G401.6 (cell line): Measurements from ENCODE around the gene AMPH.
"Not testable (repeated sequence)": the region's sequence is repeated elsewhere in the genome, so short reads cannot be mapped to it uniquely, and the experiment has no call there.

Experiments
- FAIRE-seq: peaks from 2 replicates; lab custom pipeline; 2012; peaks lifted over from hg19 to GRCh38; lab: Jason Lieb, UNC

The AMPH gene

DNA sequence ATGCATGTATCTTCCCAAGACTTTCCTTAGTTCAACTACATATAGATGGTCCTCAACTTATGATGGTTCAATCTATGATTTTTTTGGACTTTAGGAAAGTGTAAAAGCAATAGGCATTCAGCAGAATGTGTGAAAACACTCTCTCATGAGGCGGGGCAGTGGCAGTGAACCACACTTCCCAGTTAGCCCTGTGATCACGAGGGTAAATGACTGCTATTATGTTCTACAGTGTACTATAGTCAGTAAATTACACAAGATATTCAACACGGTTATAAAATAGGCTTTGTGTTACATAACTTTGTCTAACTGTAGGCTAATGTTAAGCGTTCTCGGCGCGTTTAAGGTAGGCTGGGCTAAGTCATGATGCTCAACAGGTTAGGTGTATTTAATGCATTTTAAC lies 169.3 kb downstream of the AMPH start:
- no peak for FAIRE-seq

DNA sequence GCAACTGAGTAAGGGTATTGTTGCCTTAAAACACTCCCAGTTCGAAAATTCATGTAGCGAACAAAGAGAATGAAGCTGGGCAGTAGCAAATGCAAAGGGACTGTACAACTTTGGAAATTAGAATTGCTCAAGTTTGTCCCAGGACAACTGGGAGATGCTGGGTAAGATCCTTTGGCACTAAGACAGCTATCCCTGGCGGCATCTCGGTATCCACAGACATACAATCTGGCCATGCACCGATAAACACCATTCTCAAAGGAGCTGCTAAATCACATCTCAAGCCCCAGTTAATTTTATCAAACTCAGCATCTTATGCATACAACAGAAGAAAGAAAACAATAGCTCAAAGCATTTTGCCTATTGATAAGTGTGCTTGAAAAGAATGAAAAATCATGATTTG lies 177.3 kb downstream of the AMPH start:
- FAIRE-seq = no peak

DNA sequence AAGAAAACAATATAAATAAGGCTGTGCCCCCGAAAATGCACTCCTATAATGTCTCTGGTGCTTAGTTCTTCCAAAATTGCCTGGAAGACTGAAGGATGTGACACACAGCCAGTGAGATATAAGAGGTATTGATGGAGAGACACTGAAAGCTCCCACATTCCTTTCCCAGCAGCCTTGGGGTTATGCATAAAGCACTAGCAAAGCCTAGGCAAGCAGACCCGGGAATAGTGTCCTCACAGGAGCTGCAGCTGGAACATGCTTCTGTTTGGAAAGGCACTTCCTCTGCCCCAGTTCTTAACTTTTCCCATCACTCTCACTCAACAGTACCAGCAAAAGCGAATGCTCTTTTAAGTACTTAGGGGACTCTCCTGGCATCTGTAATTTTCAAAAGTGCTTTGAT lies 178.0 kb downstream of the AMPH start:
- FAIRE-seq = no peak

DNA sequence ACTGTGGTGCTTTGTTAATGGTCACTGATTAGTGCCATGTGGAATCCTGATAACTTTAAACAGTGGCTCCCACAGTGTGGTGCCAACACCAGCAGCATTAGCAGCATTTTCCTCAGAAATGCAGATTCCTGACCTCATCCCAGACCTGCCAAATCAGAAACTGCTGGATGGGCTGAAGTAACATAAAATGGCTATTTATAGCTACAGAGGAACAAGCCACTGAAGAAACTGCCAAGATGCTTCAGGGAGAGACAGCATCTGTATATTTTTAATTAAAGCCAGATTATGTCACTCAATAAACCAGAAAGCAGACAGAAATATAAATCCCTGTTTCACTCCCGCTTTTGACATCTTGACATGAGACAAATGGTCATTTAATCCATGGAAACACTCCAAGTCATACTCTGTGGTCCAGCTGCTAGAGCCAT lies 178.5 kb downstream of the AMPH start:
- FAIRE-seq = no peak

DNA sequence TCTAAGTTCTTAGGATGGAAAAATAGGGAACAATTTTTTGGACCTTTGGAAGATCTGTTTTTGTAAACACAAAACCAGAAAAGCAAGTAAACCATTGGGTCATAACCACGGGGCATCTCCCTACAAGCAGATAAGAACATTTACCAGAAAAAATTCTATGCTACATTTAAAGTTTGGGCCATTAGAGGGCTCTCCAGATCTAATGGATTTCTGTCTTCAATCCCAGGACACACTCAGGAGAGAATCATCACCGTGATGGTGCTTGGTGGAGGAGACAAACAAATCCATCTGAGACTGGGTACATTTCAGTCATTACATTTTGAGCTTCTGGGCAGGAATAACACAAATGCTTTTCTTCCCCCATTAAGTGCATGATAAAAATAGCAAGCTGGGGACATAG lies 179.3 kb downstream of the AMPH start:
- peak; percentile 70 for FAIRE-seq

DNA sequence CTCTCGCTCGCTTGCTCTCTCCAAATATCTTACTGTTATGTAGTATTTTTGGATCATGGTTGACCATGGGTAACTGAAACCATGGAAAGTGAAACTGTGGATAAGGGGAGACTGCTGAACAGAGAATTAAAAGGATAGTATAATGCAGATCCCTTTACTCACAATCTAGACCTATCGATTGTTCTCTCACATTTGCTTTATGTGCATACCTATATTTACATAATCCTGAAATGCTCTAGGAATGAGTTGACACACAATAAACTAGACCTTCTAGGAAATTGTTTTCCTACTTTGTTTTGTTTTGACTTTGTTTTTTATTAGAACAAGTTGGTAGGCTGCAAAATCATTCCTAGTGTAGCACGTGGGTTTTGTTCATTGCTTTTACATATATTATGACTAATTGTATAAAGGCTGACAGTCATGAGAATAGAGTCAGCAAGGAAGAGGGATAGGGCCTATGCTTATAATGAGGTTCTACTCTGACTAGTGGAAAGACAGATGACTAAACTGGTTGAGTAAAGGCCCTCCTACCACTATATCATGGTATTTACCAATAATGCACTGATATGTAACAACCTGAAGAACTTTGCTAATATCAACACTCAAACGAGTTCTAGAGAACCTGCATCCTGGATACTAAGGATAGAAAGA lies 182.5 kb downstream of the AMPH start:
- FAIRE-seq = no peak

DNA sequence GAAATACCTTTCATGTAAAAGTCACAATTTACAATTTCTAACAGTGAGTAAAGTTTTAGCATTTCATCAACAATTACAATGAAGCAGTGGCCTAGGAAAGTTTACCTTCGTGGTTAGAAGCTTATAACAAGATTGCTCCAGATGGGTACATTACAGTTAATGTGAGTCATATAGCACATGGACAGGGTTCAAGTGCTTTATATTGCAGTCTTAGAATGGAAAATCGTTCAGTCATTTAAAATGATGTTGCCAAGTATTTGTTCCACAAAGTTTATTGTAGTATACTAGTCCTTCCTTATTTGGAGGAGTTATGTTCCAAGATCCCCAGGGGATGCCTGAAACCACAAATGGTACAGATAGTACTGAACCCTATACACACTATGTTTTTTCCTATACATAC lies 183.1 kb downstream of the AMPH start:
- no peak for FAIRE-seq

DNA sequence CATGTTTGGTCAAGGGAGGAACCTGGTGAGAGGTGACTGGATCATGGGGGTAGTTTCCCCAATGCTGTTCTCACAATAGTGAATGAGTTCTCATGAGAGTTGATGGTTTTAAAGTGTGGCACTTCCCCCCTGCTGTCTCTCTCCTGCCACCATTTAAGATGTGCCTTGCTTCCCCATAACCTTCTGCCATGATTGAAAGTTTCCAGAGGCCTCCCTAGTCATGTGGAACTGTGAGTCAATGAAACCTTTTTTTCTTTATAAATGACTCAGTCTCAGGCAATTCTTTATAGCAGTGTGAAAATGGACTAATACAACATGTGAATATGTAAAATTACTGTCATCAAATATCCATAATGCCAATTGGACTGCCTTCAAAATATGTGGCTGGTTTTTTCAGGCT lies 192.2 kb downstream of the AMPH start:
- FAIRE-seq = no peak

DNA sequence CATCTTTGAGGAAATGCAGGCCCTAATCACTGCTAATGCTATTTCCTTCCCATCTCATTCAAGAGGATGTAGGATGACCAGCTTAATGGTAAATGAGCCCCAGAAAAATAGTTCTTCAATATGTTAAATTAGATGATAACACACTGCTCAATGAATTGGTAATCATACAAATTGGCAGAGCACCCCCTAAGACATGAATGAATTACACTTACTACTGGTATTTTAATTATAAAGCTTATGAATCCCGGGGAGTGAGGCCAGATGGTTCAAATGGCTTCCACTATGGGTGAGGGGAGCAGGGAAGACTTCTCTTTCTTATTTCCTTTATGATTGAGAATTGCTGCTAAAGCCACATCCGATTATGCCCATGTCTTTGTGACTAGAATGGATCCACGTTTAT lies 198.5 kb downstream of the AMPH start:
- FAIRE-seq = no peak

DNA sequence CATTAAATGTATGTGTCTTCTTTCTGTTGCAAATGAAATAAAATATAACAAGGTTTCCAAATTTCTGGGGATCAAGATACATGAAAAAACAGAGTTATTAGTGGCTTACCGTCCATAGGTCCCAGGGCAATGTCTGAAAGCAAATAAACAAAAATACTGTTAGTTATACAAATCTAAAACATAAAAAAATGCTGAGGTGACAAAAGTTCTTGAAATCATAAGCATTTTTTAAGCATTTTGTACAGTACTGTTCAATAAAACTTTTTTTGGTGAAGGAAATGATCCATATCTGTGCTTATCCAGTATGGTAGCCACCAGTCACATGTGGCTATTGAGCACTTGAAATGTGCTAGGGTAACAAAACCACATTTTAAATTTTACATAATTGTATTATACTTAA lies 199.1 kb downstream of the AMPH start:
- FAIRE-seq = no peak

DNA sequence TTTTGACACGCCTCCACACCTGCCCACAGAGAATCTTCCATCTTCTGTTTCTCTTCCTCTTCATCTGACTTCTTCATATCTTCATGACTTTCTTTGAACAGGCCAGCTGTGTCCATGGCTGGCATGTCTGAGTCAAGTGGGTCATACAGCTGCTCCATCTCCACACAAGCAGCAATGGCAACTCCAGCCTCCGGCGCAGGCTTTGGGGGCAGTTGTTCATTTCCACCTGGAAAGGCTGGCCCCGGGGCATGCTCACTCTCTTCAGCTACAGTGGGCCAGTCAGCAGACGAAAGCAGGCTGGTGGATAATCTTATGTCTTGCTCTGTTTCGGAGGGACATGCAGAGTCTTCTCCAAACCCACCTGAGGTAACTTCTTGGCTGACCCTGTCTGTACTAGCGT lies 202.1 kb downstream of the AMPH start:
- no peak for FAIRE-seq

DNA sequence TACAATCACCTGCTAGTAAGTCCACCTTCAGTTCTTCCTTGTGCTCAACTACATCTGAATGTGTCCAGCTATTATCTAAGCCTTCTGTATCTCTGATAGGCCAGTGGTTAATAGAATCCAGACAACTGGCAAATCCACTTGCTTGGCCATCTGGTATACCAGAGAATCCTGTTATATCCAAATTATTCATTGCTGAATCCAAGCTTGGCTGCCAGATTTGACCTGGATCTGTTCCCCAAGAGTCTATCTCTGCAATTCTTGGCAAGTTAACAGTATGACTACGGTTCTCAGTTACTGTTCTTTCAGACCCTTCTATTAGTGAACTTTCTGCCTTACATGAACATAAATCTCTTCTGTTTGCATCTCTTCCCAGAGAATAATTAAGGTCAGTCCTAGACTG lies 203.1 kb downstream of the AMPH start:
- FAIRE-seq = no peak

DNA sequence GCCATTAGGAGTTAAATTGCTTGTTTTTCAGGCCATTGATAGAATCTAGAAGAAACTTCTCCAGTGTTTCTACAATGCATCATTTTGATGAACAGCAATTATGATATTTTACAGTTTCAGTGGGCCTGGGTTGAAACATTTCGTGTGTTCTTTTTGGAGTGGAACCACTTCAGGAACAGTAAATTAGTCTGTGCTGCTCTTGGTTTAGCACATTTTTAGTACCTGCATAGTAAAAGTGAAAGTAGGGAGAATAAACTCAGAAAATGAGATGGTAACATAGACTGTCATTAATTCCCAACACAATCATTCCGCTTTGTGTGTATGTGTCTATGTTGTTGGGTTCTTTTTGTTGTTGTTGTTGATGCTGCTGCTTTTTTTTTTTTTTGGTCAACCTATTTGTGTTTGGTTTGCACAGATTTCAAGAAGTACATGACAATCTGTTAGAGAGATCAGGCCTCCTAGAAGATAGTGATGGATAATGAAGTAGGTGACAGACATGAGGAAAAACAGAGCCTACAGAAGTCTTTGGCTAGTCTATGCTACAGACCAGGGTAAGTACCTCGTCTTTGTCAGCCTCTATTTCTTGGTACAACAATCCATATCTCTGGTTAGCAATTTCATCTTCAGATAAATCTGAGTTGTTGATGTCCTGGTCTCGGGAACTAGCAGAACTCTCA lies 203.8 kb downstream of the AMPH start:
- FAIRE-seq = no peak

DNA sequence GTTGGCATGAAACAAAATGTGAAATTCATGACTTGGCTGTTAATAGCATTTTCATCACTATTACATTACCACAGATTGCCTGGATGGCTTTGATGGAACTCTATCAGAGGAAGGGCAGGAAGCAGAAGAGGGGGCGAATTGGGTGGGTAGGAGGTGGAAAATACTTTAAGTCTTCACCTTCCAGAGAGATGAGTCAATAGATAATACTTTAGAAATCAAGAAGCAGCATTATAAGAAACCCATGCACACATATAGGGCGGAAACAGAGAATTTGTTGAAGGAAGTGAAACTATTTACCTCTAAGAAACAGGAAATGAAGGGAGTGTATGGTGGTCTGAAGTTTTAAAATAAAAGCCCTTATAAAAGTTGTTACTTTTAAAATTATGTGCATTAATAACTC lies 205.7 kb downstream of the AMPH start:
- FAIRE-seq = no peak

DNA sequence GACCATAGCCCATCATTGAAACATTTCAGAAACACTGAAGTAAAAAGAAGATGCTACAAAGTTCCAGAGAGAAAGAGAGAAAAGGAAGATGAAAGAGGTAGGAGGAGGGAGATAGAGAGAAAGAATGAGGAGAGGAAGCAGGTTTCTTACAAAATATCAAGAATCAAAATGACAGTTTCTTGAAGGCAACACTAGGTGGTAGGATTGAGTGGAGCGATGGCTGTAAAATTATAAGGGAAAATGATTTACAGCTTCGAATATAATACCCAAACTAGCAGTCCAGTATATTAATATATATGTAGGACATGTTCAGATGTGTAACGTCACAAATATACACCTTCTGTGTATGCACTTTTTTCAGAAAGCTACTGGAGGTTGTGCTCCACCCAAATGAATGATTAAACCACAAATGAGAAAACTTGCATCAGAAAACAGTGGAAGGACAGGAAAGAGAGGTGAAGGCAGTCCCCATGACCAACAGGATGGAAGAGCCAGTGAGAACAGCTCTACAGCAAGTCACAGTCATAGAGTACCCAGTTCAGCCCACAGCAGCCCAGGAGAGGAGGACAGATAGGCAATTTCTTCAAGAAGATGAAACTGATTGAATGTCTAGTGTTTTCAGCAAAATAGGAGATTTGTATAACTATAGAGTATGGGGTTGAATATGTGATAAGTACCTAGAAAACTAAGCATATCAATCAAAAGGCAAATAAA lies 206.3 kb downstream of the AMPH start:
- FAIRE-seq = no peak

DNA sequence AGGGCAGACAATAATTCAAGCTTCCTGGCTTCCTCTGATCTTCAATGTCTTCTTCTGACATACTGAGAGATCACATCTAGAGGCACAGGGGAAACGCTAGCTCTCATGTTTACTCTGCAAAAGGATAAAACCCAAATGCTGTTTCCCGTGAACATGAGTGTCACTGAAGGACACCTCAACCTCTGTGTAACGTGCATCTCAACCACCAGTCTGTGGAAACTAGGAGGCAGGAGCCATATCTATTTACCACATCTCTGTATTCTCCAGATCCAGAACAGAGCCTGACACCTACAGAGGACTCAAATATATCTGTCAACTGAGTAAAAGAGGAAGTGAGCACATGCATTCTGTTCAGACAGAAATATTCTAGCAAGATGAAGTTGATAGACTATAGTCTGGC lies 217.4 kb downstream of the AMPH start:
- no peak for FAIRE-seq

DNA sequence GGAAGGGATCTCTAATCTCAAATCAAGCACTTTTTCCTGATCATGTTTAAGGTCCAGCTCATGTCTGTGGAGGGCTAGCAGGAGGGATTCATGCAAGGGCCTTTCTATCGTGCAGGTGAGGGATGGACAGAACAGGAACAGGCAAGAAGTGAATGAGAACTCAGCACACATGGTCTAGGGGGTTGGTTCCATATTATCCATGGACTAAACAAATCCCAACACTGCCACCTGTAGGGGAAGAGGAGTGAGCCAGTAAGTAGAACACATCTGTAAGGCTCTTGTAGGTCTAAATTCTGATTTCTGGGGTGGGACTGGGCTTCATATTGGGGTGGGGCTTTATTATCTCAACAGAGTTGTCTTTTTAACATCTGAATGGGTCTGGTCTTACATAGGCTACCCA lies 219.8 kb downstream of the AMPH start:
- no peak for FAIRE-seq

DNA sequence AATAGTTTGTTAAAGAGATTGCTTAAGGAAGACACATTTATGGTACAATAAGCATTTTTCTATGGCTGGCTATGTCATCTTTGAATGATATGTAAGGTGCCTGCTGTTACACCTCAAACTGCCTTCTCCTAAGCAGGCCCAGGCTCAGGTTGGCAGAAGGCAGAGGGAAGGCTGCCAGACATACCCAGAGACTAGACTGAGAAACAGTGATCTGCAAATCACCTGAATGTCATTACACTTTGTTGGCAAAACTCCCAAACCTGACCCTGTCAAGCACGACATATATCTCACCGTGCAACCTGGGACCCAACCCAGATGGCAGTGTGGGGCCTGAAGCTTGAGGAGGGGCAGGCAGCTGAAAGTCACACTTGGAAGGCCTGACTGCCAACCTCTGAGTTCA lies 221.1 kb downstream of the AMPH start:
- FAIRE-seq = no peak

DNA sequence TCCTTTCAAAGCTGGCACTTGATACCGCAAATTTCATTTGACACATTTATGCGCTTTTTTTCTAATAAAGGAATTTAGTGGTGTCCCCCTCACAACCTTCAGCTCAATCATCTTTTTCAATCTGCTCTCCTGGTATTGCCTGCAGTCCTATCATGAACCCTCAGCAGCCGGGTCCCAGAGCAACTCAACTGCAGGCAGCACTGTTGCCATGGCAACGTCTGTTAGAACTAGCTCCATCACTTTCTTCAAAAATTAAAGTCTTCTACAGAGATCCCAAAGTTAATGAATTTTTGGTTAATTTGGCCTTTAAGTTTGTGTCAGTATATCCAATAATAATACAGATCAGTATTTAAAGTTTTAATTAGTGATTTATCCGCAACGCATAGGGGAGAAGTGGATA lies 221.6 kb downstream of the AMPH start:
- no peak for FAIRE-seq

DNA sequence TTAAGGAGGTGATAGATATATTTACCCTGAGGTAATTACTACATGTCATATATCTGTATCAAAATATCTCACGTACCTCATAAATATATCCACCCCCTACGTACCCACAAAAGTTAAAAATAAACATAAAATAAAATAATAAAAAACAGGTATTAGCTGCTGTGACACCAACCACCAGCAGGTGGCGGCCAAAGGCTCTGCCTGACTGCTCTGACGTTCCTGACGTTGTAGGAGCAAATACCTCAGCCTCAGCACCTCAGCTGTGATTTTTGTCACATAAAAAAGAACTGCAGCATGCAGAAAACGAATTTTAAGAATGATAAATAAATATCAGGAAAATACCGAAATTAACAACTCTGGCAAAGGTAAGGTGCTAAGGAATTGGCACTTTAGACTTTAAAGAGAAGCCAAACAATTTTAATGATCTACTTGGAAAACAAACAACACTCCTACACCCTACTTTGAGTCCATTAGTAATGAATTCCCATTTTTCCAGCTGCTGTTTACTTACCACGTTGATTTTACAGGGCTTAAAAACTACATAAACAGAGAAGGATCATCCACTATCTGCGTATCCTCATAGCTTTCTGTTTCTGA lies 232.3 kb downstream of the AMPH start:
- peak; percentile 93 for FAIRE-seq

DNA sequence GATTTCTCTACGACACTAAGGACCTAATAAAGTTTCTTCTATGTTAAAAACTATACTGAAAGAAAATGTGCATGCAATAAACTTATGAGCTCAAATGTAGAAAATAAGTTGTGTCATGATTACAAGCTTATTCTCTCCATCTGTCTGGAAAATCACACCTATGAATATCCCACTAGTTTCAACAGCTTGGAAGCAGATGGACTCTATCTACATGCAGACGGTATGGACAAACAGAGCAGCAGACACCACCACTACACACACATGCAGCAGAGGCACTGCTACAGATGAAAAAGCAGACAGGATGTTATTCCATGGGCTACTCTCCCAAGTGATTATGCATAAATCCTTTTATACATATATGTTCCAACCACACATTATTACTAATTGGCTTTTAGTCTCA lies 234.3 kb downstream of the AMPH start:
- no peak for FAIRE-seq

DNA sequence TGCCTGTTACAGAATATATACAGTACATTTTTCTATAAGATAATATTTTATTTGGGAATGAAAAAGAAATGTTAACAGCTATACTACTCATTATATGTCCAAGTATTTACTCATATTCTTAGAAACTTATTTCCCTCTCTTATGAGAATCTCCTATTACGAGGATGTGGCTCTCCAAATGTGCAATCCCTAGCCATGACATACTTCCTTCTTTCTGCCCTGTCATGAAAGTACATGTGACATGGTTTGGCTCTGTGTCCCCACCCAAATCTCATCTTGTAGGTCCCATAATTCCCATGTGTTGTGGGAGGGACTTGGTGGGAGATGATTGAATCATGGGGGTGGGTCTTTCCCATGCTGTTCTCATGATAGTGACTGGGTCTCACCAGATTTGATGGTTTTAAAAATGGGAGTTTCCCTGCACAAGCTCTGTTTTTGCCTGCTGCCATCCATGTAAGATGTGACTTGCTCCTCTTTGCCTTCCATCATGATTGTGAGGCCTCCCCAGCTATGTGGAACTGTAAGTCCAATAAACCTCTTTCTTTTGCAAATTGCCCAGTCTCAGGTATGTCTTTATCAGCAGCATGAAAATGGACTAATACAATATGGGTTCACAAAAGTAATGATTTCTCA lies 235.1 kb downstream of the AMPH start:
- not testable (repeated sequence) for FAIRE-seq

DNA sequence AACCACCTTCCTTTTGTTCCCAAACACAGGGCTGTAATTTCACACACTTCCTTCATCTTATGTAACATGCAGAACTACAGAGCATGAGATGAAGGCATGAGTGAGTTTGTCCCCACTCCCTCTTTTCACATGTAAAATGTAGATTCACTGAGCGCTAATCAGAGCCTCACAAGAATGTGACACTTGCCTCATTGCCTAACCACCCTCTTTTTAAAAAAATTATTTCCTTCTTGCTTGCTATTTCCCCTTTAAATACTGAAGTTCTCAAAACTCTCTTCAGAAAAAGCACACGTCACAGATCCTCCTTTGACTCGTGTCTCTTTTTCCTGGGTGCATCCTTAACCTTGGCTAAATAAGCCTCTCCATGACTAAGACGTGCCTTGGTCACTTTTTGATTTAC lies 236.5 kb downstream of the AMPH start:
- no peak for FAIRE-seq
